KMS-11 (cell line): ENCODE measurements around the gene TBC1D2B.
A peak's percentile ranks its signal among the peaks of the same experiment; 100 is the strongest.

Experiments used
- H2AFZ ChIP-seq: fragments of 200-600 bp; sonication (generic); 2 replicates; pipeline ENCODE4 v1.6.1; 2016; ENCODE audit warnings: antibody characterized with exemption, mixed run types, low read depth
- H3K27ac ChIP-seq: fragments of 200-600 bp; sonication (generic); 2 replicates; pipeline ENCODE4 v1.6.1; 2016; ENCODE audit warnings: mild to moderate bottlenecking, mixed run types
- H3K27me3 ChIP-seq: fragments of 200-600 bp; sonication (generic); 2 replicates; pipeline ENCODE4 v1.6.1; 2017; ENCODE audit warnings: mild to moderate bottlenecking, low read depth, mixed run types, moderate library complexity; ENCODE audit not compliant: insufficient read depth
- H3K36me3 ChIP-seq: fragments of 200-600 bp; sonication (generic); 2 replicates; pipeline ENCODE4 v1.6.1; 2017; ENCODE audit warnings: mild to moderate bottlenecking, mixed run types; ENCODE audit not compliant: insufficient read depth
- H3K4me1 ChIP-seq: fragments of 200-600 bp; sonication (generic); 2 replicates; pipeline ENCODE4 v1.6.1; 2016; ENCODE audit warnings: mild to moderate bottlenecking, low read depth, mixed run types; ENCODE audit not compliant: poor library complexity, severe bottlenecking
- H3K4me2 ChIP-seq: fragments of 200-600 bp; sonication (generic); 2 replicates; pipeline ENCODE4 v1.7.0; 2016; ENCODE audit warnings: mild to moderate bottlenecking, mixed run types
- H3K4me3 ChIP-seq: fragments of 200-600 bp; sonication (generic); IDR thresholded peaks from 2 replicates; pipeline ENCODE4 v1.6.1; 2017; ENCODE audit warnings: low read depth, low read length, mixed read lengths; ENCODE audit not compliant: insufficient read depth
- H3K79me2 ChIP-seq: fragments of 200-600 bp; sonication (generic); 2 replicates; pipeline ENCODE4 v1.6.1; 2016; ENCODE audit warnings: low read depth, mixed run types; ENCODE audit not compliant: insufficient read depth
- H3K9ac ChIP-seq: fragments of 200-600 bp; sonication (generic); 2 replicates; pipeline ENCODE4 v1.6.1; 2016; ENCODE audit warnings: mild to moderate bottlenecking, mixed run types
- H4K20me1 ChIP-seq: fragments of 200-600 bp; sonication (generic); 2 replicates; pipeline ENCODE4 v1.6.1; 2016; ENCODE audit warnings: mild to moderate bottlenecking, mixed run types; ENCODE audit not compliant: insufficient read depth
- TF ChIP-seq, protein P1 (sequence below): fragments of 200-600 bp; sonication (generic); conservative IDR thresholded peaks from 2 replicates; pipeline ENCODE4 v1.6.1; 2017; ENCODE audit warnings: low read depth, mild to moderate bottlenecking, antibody characterized with exemption, low read length, moderate library complexity, mixed read lengths

Gene TBC1D2B

DNA sequence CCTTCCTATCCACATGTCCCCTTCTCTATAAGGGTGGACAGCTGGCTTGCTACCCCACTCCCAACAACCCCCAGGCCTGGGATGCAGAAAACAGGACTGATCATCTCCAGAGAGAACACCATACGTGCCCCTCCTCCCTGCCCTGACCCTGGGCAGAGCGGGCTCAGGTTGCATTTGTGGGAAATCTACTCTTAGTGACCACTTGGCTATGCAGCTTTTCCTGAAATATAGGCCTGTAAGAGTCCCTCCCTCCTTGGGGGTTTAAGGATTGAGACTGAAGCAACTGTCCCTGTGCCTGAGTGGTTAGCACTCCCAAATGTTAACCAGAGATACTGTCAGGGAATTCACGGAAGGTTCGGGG lies 26.6 kb upstream of the TBC1D2B start:
- H3K79me2 ChIP-seq: no peaks in the 10 kb centered on the region
- H3K4me2 ChIP-seq: peak overlapping the region; percentile 57; the same call in 1 of the 2 replicates
- H2AFZ ChIP-seq: peak overlapping the region; percentile 76
- H3K4me1 ChIP-seq: peaks cover 47% of the 10 kb centered on the region
- H3K4me3 ChIP-seq: no peak overlapping the region
- peak overlapping the region; percentile 35; the same call in 1 of the 2 replicates for H3K27ac ChIP-seq
- H3K9ac ChIP-seq: peak overlapping the region; percentile 27; the same call in 1 of the 2 replicates
- TF ChIP-seq, protein P1, sequence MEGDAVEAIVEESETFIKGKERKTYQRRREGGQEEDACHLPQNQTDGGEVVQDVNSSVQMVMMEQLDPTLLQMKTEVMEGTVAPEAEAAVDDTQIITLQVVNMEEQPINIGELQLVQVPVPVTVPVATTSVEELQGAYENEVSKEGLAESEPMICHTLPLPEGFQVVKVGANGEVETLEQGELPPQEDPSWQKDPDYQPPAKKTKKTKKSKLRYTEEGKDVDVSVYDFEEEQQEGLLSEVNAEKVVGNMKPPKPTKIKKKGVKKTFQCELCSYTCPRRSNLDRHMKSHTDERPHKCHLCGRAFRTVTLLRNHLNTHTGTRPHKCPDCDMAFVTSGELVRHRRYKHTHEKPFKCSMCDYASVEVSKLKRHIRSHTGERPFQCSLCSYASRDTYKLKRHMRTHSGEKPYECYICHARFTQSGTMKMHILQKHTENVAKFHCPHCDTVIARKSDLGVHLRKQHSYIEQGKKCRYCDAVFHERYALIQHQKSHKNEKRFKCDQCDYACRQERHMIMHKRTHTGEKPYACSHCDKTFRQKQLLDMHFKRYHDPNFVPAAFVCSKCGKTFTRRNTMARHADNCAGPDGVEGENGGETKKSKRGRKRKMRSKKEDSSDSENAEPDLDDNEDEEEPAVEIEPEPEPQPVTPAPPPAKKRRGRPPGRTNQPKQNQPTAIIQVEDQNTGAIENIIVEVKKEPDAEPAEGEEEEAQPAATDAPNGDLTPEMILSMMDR: no peak
- no peaks in the 10 kb centered on the region for H4K20me1 ChIP-seq
- no peaks in the 10 kb centered on the region for H3K36me3 ChIP-seq
- no peaks in the 10 kb centered on the region for H3K27me3 ChIP-seq

DNA sequence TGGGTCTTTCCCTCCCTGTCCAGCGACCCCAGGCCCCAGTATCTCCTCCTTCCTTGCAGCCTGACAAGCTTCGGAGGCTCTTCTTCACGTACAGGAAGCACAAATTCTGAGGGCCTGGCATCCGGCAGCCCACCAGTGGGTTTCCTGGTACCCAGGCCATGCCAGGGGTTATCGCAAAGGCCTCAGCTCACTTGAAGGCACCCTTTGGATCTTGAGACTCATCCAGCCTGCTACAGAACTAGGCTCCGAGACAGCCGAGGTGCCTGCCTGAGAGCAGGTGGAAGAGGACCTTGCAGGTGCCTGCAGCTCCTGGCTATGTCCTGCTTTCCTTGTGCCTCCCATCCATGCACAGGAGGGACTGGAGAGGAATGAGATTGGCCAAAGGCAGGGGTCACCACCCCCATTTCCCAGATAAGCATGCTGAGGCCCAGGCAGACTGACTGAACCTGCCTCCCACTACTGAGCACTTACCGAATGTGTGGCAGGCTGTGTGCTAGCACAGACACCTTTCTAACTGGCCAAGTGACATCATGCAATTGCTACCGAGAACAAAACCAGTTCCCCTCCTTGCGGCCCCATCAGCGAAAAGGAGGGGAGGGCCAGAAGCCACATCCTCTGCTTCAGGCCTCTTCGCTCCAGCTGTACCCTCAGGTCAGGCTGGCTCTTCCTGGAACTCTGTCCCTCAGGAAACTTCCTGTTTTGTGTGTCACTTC lies 26.1 kb upstream of the TBC1D2B start:
- H3K4me2 ChIP-seq: peak overlapping the region; percentile 57; the same call in 1 of the 2 replicates
- peak overlapping the region; percentile 35; the same call in 1 of the 2 replicates for H3K27ac ChIP-seq

GRCh38 chr15:78102741-78103140 lies 25.2 kb upstream of the TBC1D2B start:
- H3K79me2 ChIP-seq: no peaks in the 10 kb centered on the region
- no peaks in the 10 kb centered on the region for H4K20me1 ChIP-seq
- TF ChIP-seq, protein P1: no peak
- H3K27me3 ChIP-seq: no peaks in the 10 kb centered on the region
- H3K4me3 ChIP-seq: no peak overlapping the region
- no peaks in the 10 kb centered on the region for H3K36me3 ChIP-seq
- H2AFZ ChIP-seq: no peak overlapping the region
- H3K4me2 ChIP-seq: no peak overlapping the region
- H3K9ac ChIP-seq: no peak overlapping the region
- peaks cover 38% of the 10 kb centered on the region for H3K4me1 ChIP-seq
- H3K27ac ChIP-seq: no peak overlapping the region

More for the DNA sequence above, 26.1 kb upstream of the TBC1D2B start:
- TF ChIP-seq, protein P1: no peak
- Histone ChIP-seq H3K4me3 (no peak overlapping the region), H3K79me2 (no peaks in the 10 kb centered on the region), H3K36me3 (no peaks in the 10 kb centered on the region), H3K4me1 (peaks cover 47% of the 10 kb centered on the region), H3K27me3 (no peaks in the 10 kb centered on the region), H4K20me1 (no peaks in the 10 kb centered on the region), H2AFZ (peak overlapping the region; percentile 76), H3K9ac (peak overlapping the region; percentile 27; the same call in 1 of the 2 replicates)

DNA sequence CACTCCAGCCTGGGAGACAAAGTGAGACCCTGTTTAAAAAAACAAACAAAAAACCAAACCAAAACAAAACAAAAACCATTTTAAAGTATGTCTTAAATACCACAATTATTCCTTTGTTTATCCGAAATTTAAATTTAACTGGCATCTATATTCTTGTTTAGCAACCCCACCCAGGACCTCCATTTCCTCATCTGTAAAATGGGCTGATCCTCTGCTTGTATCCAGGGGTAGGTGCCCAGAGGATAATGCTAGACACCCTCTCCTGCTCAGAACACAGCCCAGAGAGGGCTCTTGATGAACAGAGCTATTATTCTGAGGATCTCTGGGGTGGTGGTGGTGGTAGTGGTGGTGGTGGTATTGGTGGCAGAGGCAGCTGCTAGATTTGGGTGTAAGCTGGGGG lies 24.7 kb upstream of the TBC1D2B start:
- Histone ChIP-seq H3K79me2 (no peaks in the 10 kb centered on the region), H3K27ac (no peak overlapping the region), H4K20me1 (no peaks in the 10 kb centered on the region), H3K4me3 (no peak overlapping the region), H3K27me3 (no peaks in the 10 kb centered on the region), H3K4me2 (no peak overlapping the region), H3K4me1 (peaks cover 34% of the 10 kb centered on the region), H3K9ac (no peak overlapping the region), H2AFZ (no peak overlapping the region), H3K36me3 (no peaks in the 10 kb centered on the region)
- TF ChIP-seq, protein P1: no peak
